Measurements from ENCODE around the gene E2F3.
A peak's percentile ranks its signal among the peaks of the same experiment; 100 is the strongest.

Gene E2F3

GRCh38 chr6:20534295-20535262 is 132.9 kb downstream of the E2F3 start, which contains the start of gene CDKAL1:
Gene CDKAL1 (plus strand): TSS chr6:20534457. CDS start chr6:20546351, 11,894 bp downstream.
- peak; percentile 12 to 90 (median 80) for DNase-seq

DNA sequence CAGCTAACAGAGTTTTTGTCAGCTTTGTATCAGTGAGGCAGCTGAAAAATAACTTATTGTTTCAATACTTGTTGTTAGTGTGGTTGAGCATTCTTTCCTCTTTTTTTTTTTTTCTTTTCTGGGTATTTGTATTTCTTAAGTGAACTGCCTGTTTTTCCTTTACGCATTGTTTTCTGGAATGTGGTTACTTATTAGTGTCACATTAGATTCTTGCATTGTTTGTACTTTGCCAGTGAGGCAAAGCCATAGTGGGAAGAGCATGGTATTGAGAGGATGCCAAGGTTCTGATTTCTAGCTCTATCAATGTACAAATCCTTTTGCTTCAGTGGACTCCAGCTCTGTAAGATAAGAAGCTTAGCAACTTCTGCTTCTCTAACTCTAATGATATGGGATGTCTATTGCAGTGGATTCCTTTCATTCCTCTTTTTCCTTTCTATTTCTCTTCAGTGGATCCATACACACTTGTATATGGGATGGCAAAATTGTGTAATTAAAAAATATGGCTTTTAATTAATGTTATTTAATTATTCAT is 136.5 kb downstream of the E2F3 start:
- DNase-seq, result no peak

DNA sequence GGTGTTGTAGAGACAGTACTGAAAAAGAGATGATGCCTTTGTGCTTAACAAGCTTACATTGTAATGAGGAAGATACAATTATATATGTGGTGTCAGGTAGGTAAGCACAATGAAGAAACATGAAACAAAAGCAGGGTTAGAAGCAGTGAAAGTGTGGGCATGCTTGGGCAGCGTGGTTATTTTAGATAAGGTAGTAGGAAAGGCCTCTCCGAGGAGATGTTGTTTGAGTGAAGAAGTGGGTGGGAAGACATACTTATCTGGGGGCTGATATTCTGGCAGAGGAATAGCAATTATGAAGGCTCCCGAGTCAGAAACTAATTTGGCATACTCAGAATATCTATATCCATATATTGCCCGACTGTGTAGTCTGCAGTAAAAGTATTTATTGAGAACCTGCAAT is 137.2 kb downstream of the E2F3 start:
- no peak for DNase-seq

DNA sequence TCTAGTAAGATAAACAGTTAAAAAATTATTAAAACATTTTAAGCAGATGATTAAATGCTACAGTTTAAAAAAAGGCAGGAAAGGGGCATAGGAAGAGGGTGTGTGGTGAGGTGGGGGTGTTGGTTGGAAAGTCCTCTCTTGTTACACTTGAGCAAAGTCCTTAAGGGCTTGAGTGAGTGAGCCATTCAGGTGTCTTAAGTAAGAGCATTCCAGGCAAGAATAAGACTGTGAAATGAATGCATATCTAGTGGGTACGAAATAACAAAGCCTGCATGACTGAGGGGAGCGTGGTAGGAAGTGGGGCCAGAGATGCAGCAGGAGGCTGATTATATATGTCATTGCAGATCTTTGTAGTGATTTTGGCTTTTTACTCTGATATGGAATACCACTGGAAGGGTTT is 137.7 kb downstream of the E2F3 start:
- no peak for DNase-seq

GRCh38 chr6:20540683-20541082 is 139.0 kb downstream of the E2F3 start:
- DNase-seq, result no peak

DNA sequence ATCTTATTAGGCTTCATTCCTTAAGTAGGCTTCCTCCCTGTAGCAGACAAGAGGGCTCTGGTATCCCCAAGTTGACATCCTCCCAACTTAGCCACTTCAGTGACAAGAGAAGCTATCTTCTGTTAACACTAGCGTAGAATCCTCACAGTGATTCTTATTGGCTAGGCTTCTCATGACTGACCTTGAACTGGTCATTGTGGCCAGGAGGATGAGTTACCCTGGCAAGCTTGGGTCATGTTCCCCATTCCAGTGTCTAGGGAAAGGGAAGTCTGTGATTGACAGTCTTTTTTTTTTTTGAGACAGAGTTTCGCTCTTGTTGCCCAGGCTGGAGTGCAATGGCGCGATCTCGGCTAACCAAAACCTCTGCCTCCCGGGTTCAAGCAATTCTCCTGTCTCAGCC is 139.7 kb downstream of the E2F3 start:
- no peak for DNase-seq

DNA sequence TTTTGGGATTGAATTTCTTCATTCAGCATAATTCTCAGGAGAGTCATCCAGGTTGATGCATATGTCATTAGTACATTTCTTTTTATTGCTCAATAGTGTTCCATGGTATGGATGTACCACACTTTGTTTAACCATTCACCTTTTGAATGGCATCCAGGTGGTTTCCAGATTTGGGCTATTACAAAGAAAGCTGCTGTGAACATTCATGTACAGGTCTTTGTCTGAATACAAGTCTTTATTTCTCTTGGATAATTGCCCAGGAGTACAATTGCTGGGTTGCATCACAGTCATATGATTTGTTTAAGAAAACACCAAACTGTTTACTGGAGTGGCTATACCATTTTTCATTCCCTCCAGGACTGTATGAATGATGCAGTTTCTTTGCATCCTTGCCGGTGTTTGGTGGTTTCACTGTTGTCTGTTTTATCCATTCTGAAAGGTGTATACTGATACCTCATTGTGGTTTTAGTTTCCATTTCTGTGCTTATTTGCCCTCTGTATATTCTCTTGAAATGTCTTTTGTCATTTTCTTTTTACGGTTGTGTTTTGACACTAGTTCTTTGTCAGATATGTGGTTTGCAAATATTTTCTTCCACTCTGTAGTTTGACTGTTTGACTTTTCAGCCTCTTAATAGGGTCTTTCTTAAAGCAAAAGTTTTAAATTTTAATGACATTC is 141.4 kb downstream of the E2F3 start:
- DNase-seq, result no peak
